ENCODE data around the gene CUX1.

The CUX1 gene

DNA sequence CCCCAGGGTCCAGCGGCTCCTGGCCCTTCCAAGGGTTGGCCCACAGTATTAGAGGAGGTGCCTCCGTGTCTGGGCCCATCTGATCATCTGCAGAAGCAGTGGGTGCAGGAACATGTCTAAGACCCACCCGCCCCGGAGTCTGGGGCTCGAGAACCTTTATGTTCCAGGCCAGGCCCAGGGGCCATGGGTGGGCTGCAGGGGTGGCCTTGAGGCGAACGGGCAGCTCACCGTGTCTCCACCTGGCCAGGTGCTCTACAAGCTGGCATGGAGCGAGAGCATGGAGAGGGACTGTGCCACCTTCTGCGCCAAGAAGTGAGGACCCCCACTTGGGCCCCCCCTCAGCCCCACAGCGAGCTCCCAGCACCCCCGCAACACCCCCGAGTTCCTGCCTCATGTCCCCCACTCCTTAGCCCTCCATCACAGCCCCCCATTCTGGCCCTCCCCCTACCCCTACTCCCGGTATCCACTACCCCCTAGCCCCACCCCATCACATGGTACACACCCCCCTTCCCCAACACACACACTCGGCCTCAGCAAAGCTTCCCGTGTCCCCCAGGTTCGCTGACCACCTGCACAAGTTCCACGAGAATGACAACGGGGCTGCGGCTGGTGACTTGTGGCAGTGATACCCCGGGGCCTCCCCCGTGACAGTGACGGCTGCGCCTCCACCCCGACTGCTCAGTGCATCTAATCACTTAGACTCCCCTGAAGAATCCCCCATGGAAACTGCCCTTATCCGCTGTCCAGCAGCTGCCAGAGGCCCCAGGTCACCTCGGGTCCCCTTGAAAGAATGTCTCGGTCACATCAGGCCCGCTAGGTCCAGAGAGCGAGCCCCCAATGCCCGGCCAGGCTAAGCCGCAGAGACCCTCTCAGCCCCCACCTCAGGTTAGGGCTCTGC, 465.3 kb downstream of the CUX1 start:
- DNase-seq, result no peak

DNA sequence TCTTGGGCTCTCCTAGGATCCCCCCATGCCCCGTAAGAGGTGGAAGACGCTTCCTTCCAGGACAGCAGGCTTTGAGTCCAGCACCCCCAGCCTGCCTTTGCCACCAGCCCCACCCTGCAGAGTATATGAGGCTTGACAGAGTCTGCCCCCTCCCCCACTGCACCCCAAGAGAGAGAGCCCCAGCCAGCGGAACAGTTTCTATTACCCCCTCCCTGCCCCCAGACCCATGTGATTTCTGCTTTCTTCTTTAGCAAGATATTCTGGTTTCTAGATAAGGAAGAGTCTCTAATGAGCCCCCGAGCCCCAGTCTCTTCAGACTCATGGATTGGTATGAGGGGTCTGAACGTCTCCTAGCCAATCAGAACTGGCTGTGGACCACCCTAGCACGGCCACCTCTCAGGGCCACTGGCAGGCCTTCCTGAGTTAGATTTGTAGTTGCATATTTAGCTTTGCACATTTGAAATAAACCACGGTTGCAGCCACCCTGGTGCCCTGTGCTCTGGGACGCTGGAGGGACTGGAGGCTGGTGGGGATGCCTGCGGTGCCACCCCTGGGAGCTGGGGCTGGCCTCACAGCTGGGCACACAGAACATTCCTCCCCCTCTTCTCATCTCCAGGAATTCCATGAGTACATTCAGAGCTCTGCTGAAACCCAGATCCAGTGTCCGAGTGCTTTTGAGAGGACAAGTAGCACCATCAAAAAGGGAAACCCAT, 466.2 kb downstream of the CUX1 start:
- no peak for DNase-seq

DNA sequence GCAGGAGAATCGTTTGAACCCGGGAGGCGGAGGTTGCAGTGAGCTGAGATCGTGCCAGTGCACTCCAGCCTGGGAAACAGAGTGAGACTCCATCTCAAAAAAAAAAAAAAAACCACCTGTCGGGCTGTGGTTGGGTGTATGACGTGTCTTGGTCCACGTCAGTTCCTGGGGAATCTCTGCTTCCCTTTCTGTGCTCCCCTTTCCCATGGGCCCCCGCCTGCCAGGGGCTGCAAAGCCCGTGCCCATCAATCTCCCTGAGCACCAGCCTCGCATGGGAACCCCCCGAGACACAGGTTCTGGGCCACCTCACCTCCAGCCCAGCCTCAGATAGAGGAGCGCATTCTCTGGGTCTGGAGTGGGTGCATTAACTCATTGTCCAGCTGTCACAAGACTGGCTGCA, 467.0 kb downstream of the CUX1 start:
- no peak for DNase-seq

DNA sequence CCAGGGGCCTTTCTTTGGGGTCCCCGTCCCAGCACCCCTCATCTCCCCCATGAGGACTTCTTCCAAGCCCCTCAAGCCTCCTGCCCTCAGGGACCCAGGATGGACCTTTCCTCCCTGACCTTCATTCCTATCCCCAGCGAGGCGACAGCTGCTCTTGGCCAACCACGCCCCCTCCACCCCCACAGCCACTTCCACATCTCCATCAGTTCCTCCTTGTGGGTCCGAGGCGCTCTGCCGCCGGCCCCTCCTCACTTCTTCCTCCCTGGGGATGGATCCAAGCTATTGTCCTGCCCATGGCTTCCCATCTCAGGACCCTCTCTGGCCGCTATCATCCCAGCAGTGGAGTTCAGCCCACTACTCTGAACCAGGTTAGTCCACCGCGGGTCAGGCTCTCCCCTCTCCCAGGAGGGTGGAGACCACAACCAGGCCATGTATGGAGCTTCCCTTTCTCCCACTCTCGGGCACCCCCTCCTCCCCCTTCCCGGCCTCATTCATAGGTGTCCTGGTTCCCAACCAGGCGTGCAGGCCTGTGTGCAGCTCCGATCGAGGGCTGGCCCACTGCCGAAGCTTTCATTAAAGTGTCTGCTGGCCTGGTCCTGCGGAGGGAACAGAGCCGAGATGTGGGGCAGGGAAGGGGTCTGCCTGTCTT, 467.6 kb downstream of the CUX1 start:
- peak in 20 of 58 donors; percentile 4 to 42 (median 19) for DNase-seq

DNA sequence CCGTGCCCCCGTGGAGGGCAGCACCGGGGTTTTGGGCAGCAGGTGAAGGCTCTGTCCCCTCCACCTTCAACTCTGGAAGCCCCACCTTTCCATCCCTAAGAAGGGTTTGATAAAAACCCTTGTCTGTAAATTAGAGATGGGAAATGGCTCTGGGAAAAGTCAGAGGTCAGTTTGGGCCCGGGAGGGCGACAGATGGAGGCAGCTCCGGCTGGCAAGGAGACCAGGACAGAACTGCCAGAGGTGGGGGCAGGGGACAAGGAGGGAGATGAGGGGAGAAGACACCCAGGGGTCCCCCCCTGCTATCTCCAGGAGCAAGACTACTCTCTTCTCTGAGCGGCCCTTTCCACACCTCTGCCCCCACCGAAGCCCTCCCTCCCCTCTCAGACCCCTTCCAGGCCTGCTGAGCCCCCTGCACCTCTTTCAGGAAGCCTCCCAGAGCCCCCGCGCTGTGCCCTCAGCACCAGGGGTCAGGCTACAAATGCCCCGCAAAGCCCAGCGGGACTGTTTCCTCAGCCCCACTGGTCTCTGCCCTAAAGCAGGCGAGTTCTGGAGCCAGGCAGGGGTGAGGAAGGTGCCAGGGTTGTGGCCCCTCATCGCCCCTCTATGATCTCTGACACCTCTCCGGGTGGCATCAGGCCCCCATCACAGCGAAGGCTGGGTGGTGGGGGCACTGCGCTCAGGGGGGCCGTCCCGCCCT, 468.3 kb downstream of the CUX1 start:
- DNase-seq, result no peak

DNA sequence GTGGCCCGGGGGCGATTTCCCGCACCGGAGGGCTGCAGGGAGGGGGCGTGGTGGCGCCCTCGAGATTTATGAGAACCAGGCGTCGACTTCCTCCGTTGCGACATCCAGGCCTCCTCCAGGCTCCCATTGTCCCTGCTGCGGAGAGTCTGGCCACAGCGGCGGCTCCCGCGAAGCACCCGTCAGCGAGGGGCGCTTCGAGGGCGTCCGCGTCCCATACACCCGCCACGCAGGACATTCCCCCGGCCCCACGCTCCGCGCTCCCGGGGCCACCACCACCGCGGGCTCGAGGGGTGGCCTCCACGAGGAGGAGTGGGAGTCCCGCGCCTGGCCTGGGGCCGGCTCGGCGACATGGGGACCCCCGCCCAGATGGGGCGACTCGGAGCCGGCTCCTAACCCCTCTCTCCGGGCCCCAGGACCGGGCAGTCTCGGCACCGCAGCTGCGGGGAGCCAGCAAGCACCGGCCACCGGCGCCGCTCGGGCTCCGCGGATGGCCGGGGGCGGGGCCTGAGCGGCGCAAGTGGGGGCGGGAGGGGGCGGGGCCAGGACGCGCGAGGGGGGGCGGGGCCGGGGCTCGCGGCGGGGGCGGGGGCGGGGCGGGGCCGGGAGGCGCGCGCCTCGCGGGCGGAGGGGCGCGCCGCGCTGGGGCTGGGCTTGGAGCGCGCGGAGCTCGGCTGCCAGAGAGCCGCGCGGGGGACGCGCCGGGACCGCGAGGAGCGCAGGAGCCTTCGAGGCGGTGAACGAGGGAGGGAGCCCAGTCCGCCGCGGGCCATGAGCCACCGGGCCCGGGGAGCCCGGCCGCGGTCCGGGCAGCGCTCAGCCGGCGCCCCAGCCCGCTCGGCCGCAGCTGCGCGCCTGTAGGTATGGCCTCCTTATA, 469.0 kb downstream of the CUX1 start, which contains the start of gene SH2B2:
Gene SH2B2, plus strand, starts transcription at position 632 of the 874 bp plus-strand sequence. CDS start 13,683 bp downstream, outside the sequence.
- DNase-seq, result peak in 43 of 58 donors; percentile 7 to 75 (median 52)

DNA sequence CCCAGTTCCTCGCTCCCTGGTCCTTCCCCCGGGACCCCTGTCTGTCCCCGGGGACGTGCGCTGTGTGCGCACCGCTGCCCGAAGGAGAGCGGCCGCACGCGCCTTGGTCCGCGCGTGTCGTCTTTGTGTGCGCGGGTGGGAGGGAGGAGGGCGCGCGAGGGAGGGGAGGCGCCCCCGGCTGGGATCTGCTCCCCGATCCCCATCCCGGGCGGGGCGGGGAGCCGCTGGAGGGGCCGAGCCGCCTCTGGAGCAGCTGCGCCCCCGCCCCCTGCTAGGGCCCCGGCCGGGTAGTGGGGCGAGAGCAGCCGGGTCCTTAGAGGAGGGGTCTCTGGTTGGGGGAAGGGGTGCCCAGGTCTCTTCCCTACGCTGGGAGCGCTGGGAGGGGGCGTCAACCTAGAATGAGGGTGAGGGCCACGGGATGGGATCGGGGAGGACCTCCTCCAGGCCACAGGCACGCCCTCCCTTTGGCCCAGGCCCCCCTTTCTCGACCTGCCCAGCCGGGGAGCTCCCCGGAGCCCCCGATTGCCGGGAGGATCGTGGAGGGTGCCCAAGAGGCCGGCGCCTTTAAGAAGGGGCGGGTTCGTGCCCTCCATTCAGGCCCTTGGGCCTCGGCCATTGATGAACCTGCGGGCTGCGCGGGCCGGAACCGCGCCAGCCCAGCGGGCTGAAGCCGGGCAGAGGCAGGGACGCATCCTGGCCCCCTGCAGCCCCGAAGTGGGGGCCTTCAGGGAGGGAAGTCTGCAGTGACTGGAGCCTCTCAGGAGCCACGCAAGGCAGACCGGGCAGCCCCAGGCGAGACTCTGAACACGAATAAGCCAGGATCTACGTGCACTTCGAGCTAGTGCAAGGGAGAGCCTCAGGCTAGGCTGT, 469.9 kb downstream of the CUX1 start:
- DNase-seq, result peak in 40 of 58 donors; percentile 7 to 62 (median 30)

DNA sequence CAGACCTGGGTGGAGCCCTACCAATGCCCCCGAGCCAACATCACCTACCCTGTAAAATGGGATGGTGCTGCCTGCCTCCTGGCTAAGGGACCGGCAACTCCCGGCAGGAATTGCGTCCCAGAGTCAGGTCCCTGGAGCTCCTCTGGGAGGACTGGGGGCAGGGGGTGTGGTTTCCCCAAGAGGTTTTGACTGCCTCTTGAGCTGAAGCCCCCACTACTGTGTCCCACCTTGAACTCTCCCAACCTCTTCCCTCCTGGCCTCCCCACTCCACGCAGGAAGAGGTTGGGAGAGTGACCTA, 470.5 kb downstream of the CUX1 start:
- peak in 1 of 58 donors; percentile 26 for DNase-seq

DNA sequence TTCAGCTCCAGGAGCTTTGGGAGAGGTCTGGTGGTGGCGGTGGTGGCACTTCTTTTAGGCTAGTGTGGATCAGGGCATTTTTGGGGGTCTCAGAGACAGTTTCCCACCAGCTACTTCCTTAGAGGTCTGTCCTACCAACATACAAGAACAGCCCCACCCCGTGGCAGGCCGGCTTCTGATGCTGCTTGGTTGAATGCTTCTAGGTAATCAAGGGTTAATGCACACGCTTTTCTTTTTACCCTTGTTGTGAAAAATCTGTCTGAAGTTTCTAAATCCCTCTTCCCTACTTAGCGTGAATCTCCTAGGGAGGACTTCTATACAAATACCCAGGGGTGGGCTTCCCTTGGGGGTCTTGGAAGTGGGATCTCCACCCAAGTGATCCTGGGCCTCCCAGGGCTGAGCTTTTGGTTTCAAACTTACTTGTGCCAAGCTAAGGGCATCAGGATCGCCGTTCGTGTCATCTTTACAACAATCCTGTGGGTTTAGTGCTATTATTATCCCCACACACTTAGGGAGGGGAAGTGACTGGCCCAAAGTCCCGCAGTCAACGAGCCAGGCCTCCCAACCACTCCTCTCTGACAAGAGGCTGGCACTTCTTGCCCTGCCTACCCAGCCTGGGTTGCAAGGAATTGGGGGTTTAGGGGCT, 471.0 kb downstream of the CUX1 start:
- DNase-seq, result peak in 2 of 58 donors; percentile 21 to 36

DNA sequence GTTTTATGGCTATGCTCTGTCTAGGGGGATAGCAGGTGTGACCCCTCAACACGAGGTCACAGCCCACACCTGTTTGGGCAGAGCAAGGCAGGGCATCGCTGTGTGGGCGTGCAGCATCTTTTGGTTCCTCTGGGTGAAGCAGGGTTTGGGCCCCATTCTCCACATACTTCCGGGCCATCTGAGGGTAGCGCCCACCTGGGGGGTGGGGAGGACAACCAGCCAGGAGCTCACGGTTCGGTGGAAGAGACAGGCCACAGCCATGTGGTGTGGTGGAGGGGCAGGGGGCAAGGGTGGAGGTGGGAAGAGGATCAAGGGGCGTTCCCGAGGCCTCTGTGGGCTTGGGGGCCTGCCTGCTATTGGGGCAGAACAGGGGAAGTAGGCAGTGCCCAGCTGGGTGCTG, 471.6 kb downstream of the CUX1 start:
- DNase-seq, result no peak

DNA sequence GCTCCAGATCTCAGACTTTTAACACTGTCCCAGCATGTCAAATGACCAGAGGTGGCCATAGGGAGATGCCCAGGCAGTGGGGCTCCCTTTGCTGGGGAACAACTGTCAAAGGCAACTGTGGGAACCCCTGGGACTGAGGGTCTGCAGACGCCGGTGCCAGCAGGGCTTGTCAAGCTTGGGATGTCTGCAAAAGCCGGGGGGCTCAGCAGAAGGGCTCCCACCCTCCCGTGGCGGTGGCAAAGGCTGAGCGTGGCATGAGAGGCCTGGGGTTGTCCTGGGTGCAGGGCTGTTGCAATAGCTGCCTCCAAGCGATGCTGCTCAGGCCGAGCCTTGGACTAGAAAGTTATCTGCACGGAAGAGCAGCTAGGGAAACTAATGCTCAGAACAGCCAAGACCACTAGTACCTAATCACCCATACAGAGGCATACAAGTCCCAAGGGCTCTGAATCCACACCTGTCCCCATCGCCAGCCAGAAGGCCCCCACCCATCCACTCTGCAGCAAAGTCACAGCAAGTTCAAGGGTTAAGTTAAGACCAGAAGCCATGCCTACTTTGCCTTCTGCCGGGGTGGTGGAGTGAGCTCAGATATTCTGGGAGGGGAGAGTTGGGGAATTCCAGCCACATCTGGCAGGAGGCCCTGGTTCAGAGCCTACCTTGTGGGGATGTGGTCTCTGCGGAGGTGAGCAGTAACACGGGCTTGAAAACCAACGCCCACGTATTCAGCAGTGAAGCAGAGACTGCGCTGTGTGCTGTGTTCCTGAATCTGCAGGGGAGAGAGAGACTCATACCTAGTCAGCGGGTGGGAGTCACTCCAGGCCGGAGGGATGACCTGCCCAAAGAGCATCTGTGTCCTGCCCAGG, 473.9 kb downstream of the CUX1 start:
- no peak for DNase-seq

DNA sequence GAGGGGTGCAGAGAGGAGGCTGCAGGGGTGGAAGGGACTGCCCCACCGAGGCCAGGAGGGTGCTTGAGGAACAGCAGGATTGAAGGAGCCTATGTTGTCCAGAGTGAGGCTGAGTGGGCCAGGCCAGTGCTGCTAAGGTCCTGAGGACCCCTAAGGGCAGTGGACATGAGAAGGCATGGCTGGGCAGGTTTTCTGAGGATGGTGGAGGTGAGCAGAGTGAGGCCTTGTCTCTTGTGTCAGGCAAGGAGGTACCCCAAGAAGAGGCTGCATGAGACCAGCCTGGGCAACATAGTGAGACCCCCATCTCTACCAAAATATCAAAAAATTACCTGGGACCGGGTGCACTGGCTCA, 474.5 kb downstream of the CUX1 start:
- no peak for DNase-seq

DNA sequence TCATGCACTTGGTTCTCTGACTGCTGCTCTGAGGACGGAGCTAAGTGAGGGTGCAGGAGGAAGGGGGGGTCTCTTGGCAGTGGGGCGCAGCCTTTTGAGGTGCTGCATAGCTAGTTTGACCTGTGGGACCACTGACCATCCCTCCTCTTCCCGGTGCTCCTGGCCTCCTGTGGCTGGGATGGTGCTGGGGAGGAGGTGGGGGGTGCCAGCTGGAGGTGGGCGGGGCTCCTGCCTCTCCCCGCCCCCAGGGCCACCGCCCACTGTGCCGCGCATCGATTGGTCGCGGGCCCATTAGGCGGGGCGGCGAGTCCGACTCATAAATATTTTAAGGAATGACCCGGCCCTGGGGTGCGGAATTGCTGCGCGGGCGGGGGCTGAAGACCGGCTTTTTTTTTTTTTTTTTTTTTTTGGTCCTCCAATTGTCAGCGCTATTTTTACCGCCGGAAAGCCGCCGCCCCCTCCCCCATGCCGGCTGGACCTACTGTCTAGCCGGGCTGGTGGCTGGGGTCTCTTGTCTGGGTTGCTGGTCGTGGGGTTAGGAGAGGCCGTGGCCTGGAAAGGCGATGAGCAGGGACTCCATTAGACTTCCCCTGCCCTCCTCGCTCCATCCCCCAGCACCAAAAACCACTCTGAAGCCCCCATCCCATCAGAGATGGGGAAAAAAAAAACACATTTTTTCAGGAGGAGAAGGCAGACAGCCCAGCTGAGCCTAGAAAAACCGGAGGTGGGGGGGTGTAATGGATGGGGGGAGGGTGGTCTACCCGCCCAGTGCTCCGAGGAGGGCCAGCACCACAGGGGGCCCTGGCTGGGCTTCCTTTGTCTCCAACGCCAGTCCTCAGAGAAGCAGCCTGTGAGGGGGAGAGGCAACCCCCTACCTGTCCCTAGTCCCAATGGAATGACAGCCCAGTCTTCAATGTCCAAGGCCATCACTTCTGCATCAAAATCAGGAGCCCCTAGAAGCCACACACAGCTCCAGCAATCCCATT, 475.7 kb downstream of the CUX1 start:
- peak in 1 of 58 donors; percentile 26 for DNase-seq

DNA sequence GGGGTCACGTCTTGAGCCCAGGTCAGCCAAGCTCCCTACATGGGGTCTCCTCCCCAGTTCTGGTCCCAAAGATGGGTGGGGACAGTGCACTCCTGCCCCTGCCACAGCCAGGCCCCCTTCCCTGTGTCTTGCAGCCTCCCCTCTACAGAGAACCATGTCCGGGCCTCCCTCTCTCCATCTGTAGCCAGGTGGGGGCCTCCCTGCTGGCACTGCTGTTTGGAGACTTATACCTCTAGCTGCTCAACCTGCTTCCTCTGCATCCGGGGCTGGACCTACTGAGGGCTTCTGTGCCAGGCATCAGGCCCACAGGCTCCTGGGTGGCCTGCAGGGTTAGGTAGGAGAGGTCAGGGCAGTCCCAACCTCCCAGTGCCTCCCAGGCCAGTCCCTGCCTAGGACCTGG, 477.2 kb downstream of the CUX1 start:
- DNase-seq, result no peak

DNA sequence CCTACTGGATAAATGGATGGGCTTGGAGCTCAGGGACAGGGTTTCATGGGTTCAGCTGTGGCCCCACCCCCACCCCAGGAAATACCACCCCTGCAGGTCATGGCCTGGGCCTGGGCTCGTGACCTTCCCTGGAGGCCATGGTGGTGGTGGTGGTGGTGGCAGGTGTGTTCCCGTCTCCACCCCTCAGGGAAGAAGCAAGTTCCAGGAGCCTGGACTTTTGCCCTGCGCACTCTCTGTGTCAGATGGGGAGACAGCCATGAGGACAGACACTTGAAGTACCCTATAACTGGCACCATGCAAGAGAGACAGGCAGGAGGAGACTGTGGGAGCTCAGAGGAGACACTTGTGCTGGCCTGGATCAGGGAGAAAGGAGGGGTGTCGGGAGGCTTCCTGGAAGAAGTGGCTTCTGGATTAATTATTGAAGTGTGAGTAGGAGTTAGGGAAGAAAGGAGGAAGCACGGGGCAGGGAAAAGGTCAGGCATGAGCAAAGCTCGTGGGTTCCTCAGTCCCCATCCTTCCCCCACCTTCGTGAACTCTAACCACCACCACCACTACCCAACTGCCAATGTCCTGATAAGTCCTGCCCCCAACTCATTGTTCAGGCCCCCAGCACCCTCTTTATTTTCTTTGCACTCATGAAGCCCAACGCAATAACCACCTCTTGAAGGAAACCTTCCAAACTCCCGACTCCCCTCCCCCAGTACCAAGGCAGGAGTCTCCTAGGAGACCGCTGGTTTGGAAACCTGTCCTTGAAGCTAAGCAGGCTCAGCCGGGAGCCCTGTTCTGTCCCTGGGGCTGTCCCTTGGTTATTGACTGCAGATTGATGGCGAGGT, 478.1 kb downstream of the CUX1 start:
- no peak for DNase-seq

DNA sequence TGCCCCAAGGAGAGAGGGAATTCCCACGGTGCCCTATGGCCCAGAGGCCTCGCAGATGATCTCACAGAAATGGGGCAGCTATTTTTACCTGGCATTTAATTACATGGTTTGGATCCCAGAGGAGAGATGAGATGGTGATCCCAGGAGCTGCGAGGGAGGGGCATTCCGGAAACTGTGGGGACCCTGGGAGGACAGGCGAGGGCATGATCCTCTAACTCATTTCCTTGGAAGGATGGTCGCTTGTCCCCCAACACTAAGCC, 478.7 kb downstream of the CUX1 start:
- DNase-seq, result no peak
